ENCODE measurements around the gene GAN.
"Not testable (repeated sequence)": the region's sequence is repeated elsewhere in the genome, so short reads cannot be mapped to it uniquely, and the experiment has no call there.

Gene GAN

DNA sequence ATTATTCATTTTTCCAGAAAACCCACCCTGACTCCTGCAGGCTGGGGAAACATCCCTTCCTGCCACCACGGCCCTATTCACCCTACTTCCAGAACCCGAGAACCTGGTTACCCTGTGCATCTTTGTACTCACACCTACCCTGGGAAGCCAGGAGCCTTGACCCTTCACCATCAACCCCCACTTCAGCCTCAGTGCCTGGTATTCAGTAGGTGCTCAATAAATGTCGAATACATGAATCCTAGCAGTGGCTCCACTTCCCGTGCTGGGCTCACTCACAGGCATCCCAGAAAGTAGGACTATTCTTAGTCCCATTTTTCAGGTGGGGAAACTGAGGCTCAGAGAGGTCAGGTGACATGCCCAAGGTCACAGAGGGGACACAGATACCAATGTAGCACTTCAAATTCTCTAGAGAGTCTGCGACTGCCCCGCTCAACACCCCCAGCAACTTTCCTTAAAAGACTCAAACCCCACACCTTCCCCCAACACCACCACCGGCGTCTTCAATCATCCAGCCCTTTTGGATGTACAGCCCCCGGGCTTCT, 93.7 kb downstream of the GAN start:
- no peaks in the 10 kb centered on the region for H3K27me3 ChIP-seq (ENCODE audit: control insufficient read depth, insufficient read depth, low read length)
- no peak overlapping the region for H3K4me3 ChIP-seq (ENCODE audit: low read length)
- no peaks in the 10 kb centered on the region for H3K9me3 ChIP-seq (ENCODE audit: control insufficient read depth, low read length)
- H3K4me1 ChIP-seq (ENCODE audit: control insufficient read depth, insufficient read depth, low read length), result peaks cover 7% of the 10 kb centered on the region
- no peak overlapping the region for H3K9ac ChIP-seq (ENCODE audit: low read length)
- no peaks in the 10 kb centered on the region for H3K36me3 ChIP-seq (ENCODE audit: control insufficient read depth, insufficient read depth, low read length)

DNA sequence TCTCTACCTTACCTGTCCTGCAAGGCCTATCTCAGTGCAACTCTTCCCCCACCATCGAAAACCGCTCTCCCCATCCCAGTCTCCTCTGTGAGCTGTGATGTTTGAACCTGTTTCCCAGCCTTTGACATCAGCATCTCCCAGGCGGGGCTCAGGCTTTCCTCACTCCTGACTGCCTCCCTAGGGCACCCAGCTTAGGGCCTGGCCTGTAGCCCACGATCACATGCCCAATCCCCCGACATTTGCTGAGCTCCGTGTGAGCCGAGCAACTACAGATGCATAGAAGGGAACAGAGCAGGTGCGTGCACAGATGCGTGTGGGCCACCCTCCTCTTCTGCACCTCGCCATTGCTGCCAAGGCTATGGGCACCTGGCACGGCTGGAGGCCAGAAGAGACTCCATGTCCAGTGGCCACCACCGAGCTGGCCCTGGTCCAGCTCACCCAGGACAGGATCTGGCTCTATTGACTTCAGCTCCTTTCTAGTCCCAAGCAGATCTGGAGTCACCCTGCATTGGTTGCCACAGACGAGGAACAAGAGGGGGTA, 94.3 kb downstream of the GAN start:
- Histone ChIP-seq H3K27me3 (ENCODE audit: control insufficient read depth, insufficient read depth, low read length) (no peaks in the 10 kb centered on the region), H3K36me3 (ENCODE audit: control insufficient read depth, insufficient read depth, low read length) (no peaks in the 10 kb centered on the region), H3K4me1 (ENCODE audit: control insufficient read depth, insufficient read depth, low read length) (peaks cover under 1% of the 10 kb centered on the region), H3K9me3 (ENCODE audit: control insufficient read depth, low read length) (no peaks in the 10 kb centered on the region), H3K4me3 (ENCODE audit: low read length) (no peak overlapping the region), H3K9ac (ENCODE audit: low read length) (no peak overlapping the region)

DNA sequence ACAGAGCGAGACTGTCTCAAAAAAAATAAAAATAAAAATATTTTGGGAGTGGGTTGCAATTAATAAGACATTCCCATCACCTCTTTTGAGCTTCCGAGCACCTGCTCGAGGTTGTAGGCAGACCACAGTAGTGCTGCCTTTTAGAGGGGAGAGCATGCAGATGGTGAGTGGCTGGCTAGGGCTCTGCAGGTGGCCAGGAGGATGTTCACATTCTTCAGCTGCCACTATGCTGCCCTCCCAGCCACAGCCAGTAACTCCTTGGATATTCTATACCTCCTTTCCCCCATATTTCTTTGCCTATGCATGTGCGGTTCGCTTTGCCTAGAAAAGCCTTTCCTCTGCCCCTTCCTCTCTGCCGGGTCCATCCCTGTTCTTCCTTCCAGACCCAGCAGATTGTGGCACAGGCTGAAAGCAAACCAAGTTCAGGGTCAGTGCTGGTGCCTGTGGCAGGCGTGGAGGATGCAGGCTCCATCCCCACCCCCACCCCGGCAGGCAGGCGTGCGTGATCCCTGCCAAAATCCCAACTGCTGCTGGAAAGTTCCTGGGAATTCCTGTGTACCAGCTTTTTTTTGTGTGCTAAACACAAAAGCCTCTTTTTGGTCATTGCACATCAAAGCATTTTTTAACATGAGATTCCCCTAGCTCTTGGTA, 96.0 kb downstream of the GAN start:
- no peaks in the 10 kb centered on the region for H3K27me3 ChIP-seq (ENCODE audit: control insufficient read depth, insufficient read depth, low read length)
- no peaks in the 10 kb centered on the region for H3K4me1 ChIP-seq (ENCODE audit: control insufficient read depth, insufficient read depth, low read length)
- H3K9ac ChIP-seq (ENCODE audit: low read length), result no peak overlapping the region
- no peaks in the 10 kb centered on the region for H3K9me3 ChIP-seq (ENCODE audit: control insufficient read depth, low read length)
- H3K36me3 ChIP-seq (ENCODE audit: control insufficient read depth, insufficient read depth, low read length), result no peaks in the 10 kb centered on the region
- H3K4me3 ChIP-seq (ENCODE audit: low read length), result no peak overlapping the region

DNA sequence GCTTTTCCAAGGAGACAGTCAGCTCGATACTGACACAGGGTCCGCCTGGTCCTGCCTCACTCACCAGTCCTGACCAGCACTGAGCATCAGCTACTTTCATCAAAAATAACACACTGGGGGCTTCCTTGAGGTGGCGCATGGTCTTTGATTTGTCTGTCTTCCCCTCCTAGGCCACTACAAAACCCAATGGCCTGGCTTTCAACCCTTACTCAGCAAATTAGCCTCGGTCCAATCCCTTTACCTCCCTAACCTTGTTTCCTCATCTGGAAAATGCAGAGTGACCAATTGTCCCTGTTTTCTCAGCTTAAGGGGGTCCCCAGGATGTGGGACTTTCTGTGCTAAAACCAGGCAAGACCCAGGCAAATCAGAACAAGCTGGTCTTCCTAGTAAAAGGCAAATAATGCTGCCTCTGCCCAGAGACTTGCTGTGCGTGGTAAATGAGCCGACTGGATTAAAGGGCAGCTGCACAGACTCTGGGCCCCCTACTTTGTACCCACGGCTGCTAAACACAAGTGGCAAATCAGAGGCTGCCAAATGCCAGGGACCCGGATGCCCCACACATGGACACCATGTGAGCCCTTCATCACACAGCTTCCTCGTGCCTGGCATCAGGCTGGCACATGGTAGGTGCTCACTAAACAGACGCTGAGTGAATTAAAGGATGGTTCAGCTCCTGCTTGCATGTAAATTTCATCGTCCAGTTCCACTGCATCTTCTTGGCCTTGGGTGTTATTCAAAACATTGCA, 98.7 kb downstream of the GAN start:
- H3K27me3 ChIP-seq (ENCODE audit: control insufficient read depth, insufficient read depth, low read length), result no peaks in the 10 kb centered on the region
- H3K36me3 ChIP-seq (ENCODE audit: control insufficient read depth, insufficient read depth, low read length), result no peaks in the 10 kb centered on the region
- H3K4me3 ChIP-seq (ENCODE audit: low read length), result no peak overlapping the region
- no peaks in the 10 kb centered on the region for H3K4me1 ChIP-seq (ENCODE audit: control insufficient read depth, insufficient read depth, low read length)
- no peak overlapping the region for H3K9ac ChIP-seq (ENCODE audit: low read length)
- H3K9me3 ChIP-seq (ENCODE audit: control insufficient read depth, low read length), result no peaks in the 10 kb centered on the region

DNA sequence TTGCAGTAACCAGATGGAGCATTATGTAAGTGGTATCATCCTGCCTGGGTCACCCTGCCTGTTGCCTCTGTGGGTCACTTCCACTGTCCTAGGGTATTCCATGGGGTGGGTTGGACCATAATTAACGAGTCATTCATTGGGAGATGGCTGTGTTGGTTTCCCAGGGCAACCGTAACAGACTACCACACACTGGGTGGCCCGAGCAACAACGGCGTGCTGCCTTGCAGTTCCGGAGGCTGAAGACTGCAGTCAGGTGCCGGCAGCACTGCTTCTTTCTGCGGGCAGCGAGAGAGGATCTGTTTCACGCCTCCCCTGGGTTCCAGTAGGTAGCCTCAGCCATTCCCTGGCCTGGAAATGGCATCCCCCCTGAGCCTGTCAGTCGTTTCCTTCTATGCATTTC, 101.0 kb downstream of the GAN start:
- H3K36me3 ChIP-seq (ENCODE audit: control insufficient read depth, insufficient read depth, low read length), result no peaks in the 10 kb centered on the region
- H3K27me3 ChIP-seq (ENCODE audit: control insufficient read depth, insufficient read depth, low read length), result no peaks in the 10 kb centered on the region
- no peak overlapping the region for H3K4me3 ChIP-seq (ENCODE audit: low read length)
- H3K9me3 ChIP-seq (ENCODE audit: control insufficient read depth, low read length), result no peaks in the 10 kb centered on the region
- no peaks in the 10 kb centered on the region for H3K4me1 ChIP-seq (ENCODE audit: control insufficient read depth, insufficient read depth, low read length)
- H3K9ac ChIP-seq (ENCODE audit: low read length), result no peak overlapping the region

DNA sequence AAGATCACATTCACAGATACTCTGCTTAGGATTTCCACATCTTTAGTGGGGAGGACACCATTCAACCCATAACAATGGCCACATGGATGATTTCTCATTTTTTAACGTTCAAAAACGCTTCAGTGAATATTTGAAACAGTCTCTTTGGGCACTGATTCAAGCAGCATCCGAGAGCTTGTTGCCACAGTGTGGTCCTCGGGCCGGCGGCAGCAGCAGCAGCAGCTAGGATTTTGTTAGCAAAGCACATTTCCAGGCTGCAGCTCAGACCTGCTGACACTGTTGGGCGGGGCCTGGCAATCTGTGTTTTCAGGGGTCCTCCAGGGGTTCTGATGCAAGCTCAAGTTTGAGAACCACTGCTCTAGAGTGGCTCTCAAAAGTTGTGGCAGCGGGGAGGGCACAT, 102.0 kb downstream of the GAN start:
- no peaks in the 10 kb centered on the region for H3K27me3 ChIP-seq (ENCODE audit: control insufficient read depth, insufficient read depth, low read length)
- H3K4me3 ChIP-seq (ENCODE audit: low read length), result no peak overlapping the region
- H3K4me1 ChIP-seq (ENCODE audit: control insufficient read depth, insufficient read depth, low read length), result no peaks in the 10 kb centered on the region
- no peaks in the 10 kb centered on the region for H3K36me3 ChIP-seq (ENCODE audit: control insufficient read depth, insufficient read depth, low read length)
- no peaks in the 10 kb centered on the region for H3K9me3 ChIP-seq (ENCODE audit: control insufficient read depth, low read length)
- H3K9ac ChIP-seq (ENCODE audit: low read length), result no peak overlapping the region

DNA sequence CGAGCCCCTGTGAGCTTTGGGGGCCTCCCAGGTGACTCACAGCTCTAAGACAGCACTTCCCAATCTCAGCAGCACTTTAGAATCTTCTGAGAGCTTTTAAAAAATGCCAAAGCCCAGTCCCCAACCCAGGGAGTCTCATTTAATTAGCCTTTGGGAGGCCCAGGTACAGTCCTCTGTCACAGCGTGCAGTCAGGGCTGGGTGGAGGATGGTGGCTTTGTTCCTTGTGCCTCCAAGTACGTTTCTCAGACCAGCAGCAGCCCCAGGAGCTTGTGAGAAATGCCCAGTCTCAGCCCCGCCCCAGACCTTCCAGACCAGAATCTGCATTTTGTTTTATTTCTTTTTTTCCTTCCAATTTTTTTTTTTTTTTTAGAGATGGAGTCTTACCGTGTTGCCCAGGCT, 102.4 kb downstream of the GAN start:
- Histone ChIP-seq H3K27me3 (ENCODE audit: control insufficient read depth, insufficient read depth, low read length) (no peaks in the 10 kb centered on the region), H3K4me3 (ENCODE audit: low read length) (no peak overlapping the region), H3K9me3 (ENCODE audit: control insufficient read depth, low read length) (no peaks in the 10 kb centered on the region), H3K4me1 (ENCODE audit: control insufficient read depth, insufficient read depth, low read length) (no peaks in the 10 kb centered on the region), H3K9ac (ENCODE audit: low read length) (no peak overlapping the region), H3K36me3 (ENCODE audit: control insufficient read depth, insufficient read depth, low read length) (no peaks in the 10 kb centered on the region)

DNA sequence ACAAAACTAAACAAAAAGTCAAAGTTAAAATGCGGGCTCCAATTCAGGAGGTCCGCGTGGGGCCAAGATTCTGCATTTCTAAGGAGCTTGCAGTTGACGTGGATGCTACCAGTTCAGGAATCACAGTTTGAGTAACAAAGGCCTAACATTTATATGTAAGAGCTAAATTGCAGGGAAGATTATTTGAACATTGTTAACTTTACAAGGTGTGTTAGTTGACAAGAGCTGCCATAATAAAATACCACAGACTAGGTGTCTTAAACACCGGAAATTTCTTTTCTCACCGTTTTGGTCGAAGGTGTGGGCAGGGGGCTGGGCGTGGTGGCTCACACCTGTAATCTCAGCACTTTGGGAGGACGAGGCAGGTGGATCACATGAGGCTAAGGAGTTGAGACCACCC, 105.0 kb downstream of the GAN start:
- no peaks in the 10 kb centered on the region for H3K4me1 ChIP-seq (ENCODE audit: control insufficient read depth, insufficient read depth, low read length)

DNA sequence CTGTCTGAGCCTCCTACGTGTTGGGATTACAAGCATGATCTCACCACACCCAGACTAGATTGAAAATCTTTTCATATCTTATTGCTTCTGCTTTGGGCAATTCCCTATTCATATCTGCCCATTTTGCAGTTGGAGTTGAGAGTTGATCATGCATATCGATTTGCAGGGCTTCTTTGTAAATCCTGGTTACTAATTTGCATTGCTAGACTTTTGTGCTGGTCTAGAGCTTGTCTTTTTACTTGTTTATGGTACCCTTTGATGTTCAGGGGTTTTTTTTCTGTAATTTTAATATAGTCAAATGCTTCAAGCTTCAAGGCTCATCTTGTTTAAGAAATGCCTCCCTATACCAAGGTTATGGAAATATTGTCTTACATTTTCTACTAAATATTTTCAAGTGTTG, 106.4 kb downstream of the GAN start:
- Histone ChIP-seq H3K36me3 (ENCODE audit: control insufficient read depth, insufficient read depth, low read length) (no peaks in the 10 kb centered on the region), H3K27me3 (ENCODE audit: control insufficient read depth, insufficient read depth, low read length) (no peaks in the 10 kb centered on the region), H3K4me1 (ENCODE audit: control insufficient read depth, insufficient read depth, low read length) (no peaks in the 10 kb centered on the region), H3K9me3 (ENCODE audit: control insufficient read depth, low read length) (no peaks in the 10 kb centered on the region), H3K4me3 (ENCODE audit: low read length) (no peak overlapping the region), H3K9ac (ENCODE audit: low read length) (no peak overlapping the region)

More for the DNA sequence above, 105.0 kb downstream of the GAN start:
- Histone ChIP-seq H3K9me3 (ENCODE audit: control insufficient read depth, low read length) (no peaks in the 10 kb centered on the region), H3K9ac (ENCODE audit: low read length) (no peak overlapping the region), H3K36me3 (ENCODE audit: control insufficient read depth, insufficient read depth, low read length) (no peaks in the 10 kb centered on the region), H3K4me3 (ENCODE audit: low read length) (no peak overlapping the region), H3K27me3 (ENCODE audit: control insufficient read depth, insufficient read depth, low read length) (no peaks in the 10 kb centered on the region)

DNA sequence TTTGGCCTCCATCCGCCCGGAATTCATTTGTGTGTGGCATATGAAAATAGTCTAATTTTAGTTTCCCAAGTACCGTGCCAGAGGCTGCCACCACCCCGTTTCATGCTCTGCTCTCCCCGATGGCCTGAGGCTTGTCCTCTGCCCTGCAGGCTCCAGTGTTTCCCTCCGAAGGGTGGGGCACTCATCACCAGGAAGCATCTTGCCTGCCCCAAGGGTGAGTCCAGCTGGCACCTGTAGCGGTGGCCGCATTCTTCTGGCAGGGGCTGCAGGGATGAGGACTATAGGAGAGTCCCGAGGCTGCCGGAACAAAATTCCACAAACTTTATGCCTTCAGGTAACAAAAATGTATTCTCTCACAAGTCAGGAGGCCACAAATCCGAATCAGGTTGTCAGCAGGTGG, 106.8 kb downstream of the GAN start:
- Histone ChIP-seq H3K9me3 (ENCODE audit: control insufficient read depth, low read length) (no peaks in the 10 kb centered on the region), H3K4me1 (ENCODE audit: control insufficient read depth, insufficient read depth, low read length) (no peaks in the 10 kb centered on the region), H3K27me3 (ENCODE audit: control insufficient read depth, insufficient read depth, low read length) (no peaks in the 10 kb centered on the region), H3K4me3 (ENCODE audit: low read length) (no peak overlapping the region), H3K9ac (ENCODE audit: low read length) (no peak overlapping the region), H3K36me3 (ENCODE audit: control insufficient read depth, insufficient read depth, low read length) (no peaks in the 10 kb centered on the region)

DNA sequence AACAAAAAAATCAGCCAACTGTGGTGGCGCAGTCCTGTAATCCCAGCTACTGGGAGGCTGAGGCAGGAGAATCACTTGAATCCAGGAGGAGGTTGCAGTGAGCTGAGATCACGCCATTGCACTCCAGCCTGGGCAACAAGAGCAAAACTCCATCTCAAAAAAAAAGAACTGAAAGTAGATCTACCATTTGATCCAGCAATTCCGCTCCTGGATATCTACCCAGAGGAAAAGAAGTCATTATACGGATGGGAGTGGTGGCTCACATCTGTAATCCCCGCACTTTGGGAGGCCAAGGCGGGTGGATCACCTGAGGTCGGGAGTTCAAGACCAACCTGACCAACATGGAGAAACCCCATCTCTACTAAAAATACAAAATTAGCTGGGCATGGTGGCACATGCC, 107.4 kb downstream of the GAN start:
- not testable (repeated sequence) for H3K27me3 ChIP-seq (ENCODE audit: control insufficient read depth, insufficient read depth, low read length); H3K4me3 ChIP-seq (ENCODE audit: low read length); H3K9me3 ChIP-seq (ENCODE audit: control insufficient read depth, low read length); H3K4me1 ChIP-seq (ENCODE audit: control insufficient read depth, insufficient read depth, low read length); H3K9ac ChIP-seq (ENCODE audit: low read length); H3K36me3 ChIP-seq (ENCODE audit: control insufficient read depth, insufficient read depth, low read length)

DNA sequence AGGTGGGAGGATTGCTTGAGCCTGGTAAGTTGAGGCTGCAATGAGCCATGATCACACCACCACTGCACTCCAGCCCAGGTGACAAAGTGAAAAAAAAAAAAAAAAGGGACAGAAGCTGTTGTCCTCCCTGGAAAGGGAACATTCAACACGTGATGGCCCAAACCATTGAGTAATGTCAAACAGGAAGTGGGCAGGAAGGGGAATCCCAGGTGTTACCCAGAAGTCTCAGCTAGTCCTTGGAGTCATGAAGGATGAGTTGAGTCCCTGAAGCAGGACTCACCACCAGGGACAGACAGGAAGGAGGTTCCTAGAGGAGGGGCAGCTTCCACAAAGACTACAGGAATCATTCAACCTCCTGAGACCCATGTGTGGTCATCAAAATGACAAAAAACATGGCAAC, 110.0 kb downstream of the GAN start:
- Histone ChIP-seq H3K27me3 (ENCODE audit: control insufficient read depth, insufficient read depth, low read length) (no peaks in the 10 kb centered on the region), H3K4me3 (ENCODE audit: low read length) (no peak overlapping the region), H3K9ac (ENCODE audit: low read length) (no peak overlapping the region), H3K9me3 (ENCODE audit: control insufficient read depth, low read length) (no peaks in the 10 kb centered on the region), H3K36me3 (ENCODE audit: control insufficient read depth, insufficient read depth, low read length) (no peaks in the 10 kb centered on the region), H3K4me1 (ENCODE audit: control insufficient read depth, insufficient read depth, low read length) (no peaks in the 10 kb centered on the region)

All from mucosa of stomach (tissue), 1 donor.